NCI-H2227 (cell line): Measurements from ENCODE around the gene TTC34.
"Not testable (repeated sequence)": the region's sequence is repeated elsewhere in the genome, so short reads cannot be mapped to it uniquely, and the experiment has no call there.

Experiments
- DNase-seq: peaks from one replicate; lab custom pipeline; 2025; ENCODE audit not compliant: unreplicated experiment; lab: John Stamatoyannopoulos, UW

TTC34 gene

GRCh38 chr1:2630498-2631135, 170.9 kb downstream of the TTC34 start:
- no peak for DNase-seq

- no peak for DNase-seq
Observed at GRCh38 chr1:2629627-2630497, 171.6 kb downstream of the TTC34 start.

- DNase-seq, result no peak
Observed at GRCh38 chr1:2628933-2629626, 172.4 kb downstream of the TTC34 start.

GRCh38 chr1:2628191-2628932, 173.1 kb downstream of the TTC34 start:
- DNase-seq, result no peak

GRCh38 chr1:2627746-2628145, 173.7 kb downstream of the TTC34 start:
- no peak for DNase-seq

GRCh38 chr1:2625748-2626147, 175.7 kb downstream of the TTC34 start:
- not testable (repeated sequence) for DNase-seq

GRCh38 chr1:2625311-2625710, 176.2 kb downstream of the TTC34 start:
- no peak for DNase-seq

- DNase-seq, result no peak
Observed at GRCh38 chr1:2624735-2625300, 176.7 kb downstream of the TTC34 start.

GRCh38 chr1:2623571-2624337, 177.7 kb downstream of the TTC34 start:
- DNase-seq, result no peak

- no peak for DNase-seq
Observed at GRCh38 chr1:2617971-2618470, 183.5 kb downstream of the TTC34 start.

- no peak for DNase-seq
Observed at GRCh38 chr1:2614145-2614544, 187.3 kb downstream of the TTC34 start.

- DNase-seq, result no peak
Observed at GRCh38 chr1:2612591-2613365, 188.7 kb downstream of the TTC34 start.

GRCh38 chr1:2611621-2612437, 189.7 kb downstream of the TTC34 start:
- no peak for DNase-seq

- DNase-seq, result peak; percentile 89
Observed at GRCh38 chr1:2611031-2611501, 190.4 kb downstream of the TTC34 start.

- peak; percentile 31 for DNase-seq
Observed at GRCh38 chr1:2610036-2610959, 191.2 kb downstream of the TTC34 start.

- DNase-seq, result no peak
Observed at GRCh38 chr1:2609319-2610035, 192.0 kb downstream of the TTC34 start.
